AG09309 (cell line): ENCODE data around the gene ANKRD39.

Experiments
- DNase-seq: peaks from one replicate; pipeline ENCODE4 v3.0.0-alpha.2; 2010; ENCODE audit warnings: low read depth
- H3K4me3 ChIP-seq: 2 replicates; pipeline ENCODE4 v1.5.1; 2011; ENCODE audit warnings: mild to moderate bottlenecking, low read depth, low read length, moderate library complexity; ENCODE audit not compliant: control insufficient read depth
- CTCF ChIP-seq: IDR thresholded peaks from 2 replicates; pipeline ENCODE4 v1.5.1; 2011; ENCODE audit warnings: mild to moderate bottlenecking, low read depth, low read length, inconsistent platforms; ENCODE audit not compliant: insufficient read depth, control insufficient read depth; ENCODE audit errors: missing control alignments

The ANKRD39 gene

GRCh38 chr2:96841701-96842495, 15.9 kb downstream of the ANKRD39 start:
- no peak overlapping the region for H3K4me3 ChIP-seq
- no peak for DNase-seq
- no peak for TF ChIP-seq CTCF

DNA sequence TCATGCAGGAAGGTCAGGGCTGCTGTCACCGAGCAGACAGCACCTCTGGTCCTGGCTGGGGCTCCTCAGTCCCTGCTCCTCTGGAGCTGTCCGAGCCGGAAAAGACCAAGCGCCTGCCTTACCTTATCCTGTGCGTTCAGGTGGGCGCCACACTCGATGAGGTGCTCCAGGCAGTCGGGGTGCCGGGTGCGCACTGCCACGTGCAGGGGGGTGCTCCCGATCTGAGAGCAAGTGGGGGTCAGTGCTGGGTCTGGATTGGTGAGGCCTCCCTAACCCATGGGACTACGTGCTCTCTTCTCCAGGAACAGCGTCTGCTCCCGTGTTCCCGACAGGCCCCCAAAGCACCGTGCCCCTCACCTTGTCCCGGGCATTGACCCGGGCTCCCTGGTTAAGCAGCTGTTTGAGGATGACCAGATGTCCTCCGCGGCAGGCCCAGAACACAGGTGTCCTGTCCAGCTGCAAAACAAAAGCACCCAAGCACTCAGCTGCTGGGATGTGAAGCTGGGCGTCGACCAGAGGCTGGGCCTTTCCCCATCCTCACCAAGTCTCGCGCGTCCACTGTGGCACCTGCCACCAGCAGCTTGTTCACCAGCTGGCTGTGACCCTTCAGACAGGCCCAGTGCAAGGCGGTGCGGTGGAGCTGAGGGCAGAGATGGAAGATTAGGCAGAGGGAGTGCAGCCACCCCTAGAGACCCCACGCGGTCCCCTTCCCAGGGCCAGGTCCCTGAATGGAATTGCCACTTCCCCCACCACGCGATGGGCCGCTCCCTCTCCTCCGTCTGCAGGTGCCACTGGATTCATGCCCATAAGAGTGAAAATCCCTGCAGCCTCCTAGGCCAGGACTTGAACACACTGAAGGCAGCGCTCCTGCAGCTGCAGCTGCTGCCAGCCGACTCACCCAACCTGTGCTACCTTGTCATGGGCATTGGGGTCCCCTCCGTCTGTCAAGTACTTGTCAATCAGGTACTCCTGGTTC, 17.7 kb downstream of the ANKRD39 start:
- TF ChIP-seq CTCF: no peak
- no peak overlapping the region for H3K4me3 ChIP-seq
- DNase-seq: no peak

DNA sequence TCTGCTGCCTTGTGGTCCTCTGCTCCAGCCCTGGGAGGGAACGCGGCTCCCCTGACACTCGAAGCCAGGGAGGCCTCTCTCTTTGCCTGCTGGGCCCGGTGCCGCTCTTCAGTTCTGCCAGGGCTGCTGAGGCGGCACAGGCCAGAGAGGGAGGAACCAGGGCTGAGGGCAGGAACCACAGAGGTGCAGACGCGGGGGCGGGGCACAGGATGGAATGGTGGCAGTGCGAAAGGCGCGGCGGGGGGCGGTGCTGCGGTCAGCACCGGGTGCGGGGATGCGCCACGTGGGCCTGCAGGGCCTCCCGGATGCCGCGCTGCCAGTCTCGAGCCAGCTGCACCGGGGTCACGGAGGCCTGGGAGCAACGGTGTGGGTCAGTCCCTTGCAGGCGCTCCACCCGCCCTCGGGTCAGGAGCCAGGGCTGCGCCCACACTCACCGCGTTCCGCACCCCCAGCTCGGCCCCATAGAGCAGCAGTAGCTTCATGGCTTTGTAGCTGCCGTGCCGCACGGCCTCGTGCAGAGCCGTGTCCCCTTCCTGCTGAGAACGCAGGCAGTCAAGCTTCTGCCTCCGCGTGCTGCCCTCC, 18.4 kb downstream of the ANKRD39 start:
- no peak overlapping the region for H3K4me3 ChIP-seq
- no peak for DNase-seq
- TF ChIP-seq CTCF: no peak

DNA sequence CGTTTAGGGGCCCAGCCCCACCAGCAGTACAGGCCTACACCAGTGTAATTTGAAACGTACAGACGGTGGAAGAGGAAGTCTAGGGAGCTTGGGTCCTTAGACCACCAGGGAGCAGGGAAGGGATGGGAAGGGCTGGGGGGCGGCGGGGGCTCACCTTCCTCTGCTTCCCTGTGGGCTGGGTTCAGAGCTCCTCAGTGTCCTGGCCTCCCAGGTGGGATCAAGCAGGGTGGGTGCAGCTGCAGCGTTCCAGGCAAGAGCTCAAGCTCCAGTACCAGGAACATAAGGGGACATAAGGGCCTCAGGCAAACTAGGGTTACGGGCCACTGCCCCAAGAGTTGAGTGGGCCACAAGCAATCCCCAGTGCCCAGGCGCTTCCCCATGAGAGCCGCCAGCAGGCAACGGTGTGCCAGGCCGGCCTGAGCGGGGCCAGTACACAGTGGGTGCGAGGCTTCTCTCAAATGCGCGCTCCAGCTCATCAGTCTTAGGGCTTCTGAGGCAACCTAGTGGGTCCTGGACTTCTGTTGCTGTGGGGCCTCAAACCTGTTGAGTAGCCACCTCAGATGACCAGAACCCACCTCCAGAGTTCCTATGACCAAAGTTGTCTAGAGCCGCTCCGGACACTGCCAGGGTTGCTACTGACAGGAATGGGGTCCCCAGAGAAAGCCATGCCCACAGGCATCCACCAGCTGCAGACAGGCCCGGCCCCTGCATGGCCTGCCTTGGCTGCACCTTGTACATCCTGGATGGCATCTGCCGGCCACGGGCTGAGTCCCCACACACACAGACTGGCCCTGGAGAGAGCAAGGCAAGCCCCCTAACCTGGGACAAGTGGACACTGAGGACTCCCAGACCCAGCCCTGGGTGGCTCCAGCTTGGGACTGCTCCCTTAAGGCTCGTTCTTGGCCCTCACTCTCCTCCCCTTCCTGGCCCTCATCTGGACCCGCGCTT, 19.2 kb downstream of the ANKRD39 start:
- H3K4me3 ChIP-seq: no peak overlapping the region
- TF ChIP-seq CTCF: no peak
- DNase-seq: no peak

DNA sequence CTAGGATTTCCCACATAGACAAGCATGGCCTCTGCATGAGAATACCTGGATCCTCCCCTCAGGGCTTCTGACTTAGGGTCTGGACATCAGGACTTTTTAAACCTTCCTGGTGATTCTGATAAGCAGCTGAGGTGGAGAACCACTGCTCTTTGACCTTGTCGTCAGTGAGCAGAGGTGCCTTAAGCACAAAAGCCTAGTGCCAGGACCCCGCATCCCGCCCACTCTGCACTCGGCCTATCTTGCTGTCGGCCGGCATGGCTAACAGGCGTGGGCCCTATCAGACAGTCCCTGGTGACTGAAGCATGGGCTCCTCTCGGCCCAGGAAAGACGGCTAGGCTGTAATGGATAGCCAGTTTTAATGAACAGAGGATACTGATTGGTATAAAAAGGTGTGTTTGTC, 20.2 kb downstream of the ANKRD39 start:
- no peak for TF ChIP-seq CTCF
- no peak for DNase-seq

More for the DNA sequence above, 20.2 kb downstream of the ANKRD39 start:
- no peak overlapping the region for H3K4me3 ChIP-seq
